ENCODE data around the gene BDKRB2. TPM values are rescaled to one million over a fixed set of nuclear protein-coding genes. Genes with fewer than 3 reads are reported as not detected.

Gene BDKRB2
- total and polyA plus RNA-seq, 2 of the 13 experiments (the other 11 are each of a cell fraction or from before 2014, with no cell fraction given): 0.03 TPM; not detected in 1

GRCh38 chr14:96268431-96269358 is 64.1 kb downstream of the BDKRB2 start (continued):
- 0 out of 2 replicates have a peak, but pooled peaks have one; percentile 37 for TF ChIP-seq HNF1B (CRISPR knock-in tag; IDR thresholded peaks at IDR 0.05)
- TF ChIP-seq CEBPB (IDR thresholded peaks at IDR 0.05; ENCODE audit: borderline replicate concordance, low read depth, low read length): peak; percentile 76
- peak; percentile 83; the same call in 1 of the 2 replicates for TF ChIP-seq RELA (CRISPR knock-in tag; IDR thresholded peaks at IDR 0.05)
- TF ChIP-seq ZNF263 (CRISPR knock-in tag; IDR thresholded peaks at IDR 0.05): peak; percentile 41; the same call in 1 of the 2 replicates
- no peak for TF ChIP-seq MZF1 (CRISPR knock-in tag; IDR thresholded peaks at IDR 0.05; ENCODE audit: borderline replicate concordance)
- 0 out of 2 replicates have a peak, but pooled peaks have one; percentile 27 for TF ChIP-seq HNF1A (IDR thresholded peaks at IDR 0.05; ENCODE audit: low read depth)
- TF ChIP-seq HNF1A (CRISPR knock-in tag; IDR thresholded peaks at IDR 0.05; ENCODE audit: borderline replicate concordance): no peak
- no peak for TF ChIP-seq SIN3B (IDR thresholded peaks at IDR 0.05; ENCODE audit: low read length)
- TF ChIP-seq ZNF512B (CRISPR knock-in tag; IDR thresholded peaks at IDR 0.05; ENCODE audit: borderline replicate concordance): no peak
- TF ChIP-seq ZFP41 (CRISPR knock-in tag; IDR thresholded peaks at IDR 0.05; ENCODE audit: borderline replicate concordance): no peak
- no peak for TF ChIP-seq ZBTB34 (CRISPR knock-in tag; IDR thresholded peaks at IDR 0.05)
- TF ChIP-seq ETV5 (CRISPR knock-in tag; IDR thresholded peaks at IDR 0.05; ENCODE audit: borderline replicate concordance): peak; percentile 36; the same call in 1 of the 2 replicates
- TF ChIP-seq FOSL2 (CRISPR knock-in tag; IDR thresholded peaks at IDR 0.05): peak; percentile 80
- TF ChIP-seq ZNF850 (CRISPR knock-in tag; conservative IDR thresholded peaks at IDR 0.05): no peak
- TF ChIP-seq ZNF556 (CRISPR knock-in tag; IDR thresholded peaks at IDR 0.05; ENCODE audit: borderline replicate concordance): no peak
- TF ChIP-seq, protein P1, sequence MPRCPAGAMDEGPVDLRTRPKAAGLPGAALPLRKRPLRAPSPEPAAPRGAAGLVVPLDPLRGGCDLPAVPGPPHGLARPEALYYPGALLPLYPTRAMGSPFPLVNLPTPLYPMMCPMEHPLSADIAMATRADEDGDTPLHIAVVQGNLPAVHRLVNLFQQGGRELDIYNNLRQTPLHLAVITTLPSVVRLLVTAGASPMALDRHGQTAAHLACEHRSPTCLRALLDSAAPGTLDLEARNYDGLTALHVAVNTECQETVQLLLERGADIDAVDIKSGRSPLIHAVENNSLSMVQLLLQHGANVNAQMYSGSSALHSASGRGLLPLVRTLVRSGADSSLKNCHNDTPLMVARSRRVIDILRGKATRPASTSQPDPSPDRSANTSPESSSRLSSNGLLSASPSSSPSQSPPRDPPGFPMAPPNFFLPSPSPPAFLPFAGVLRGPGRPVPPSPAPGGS (CRISPR knock-in tag; IDR thresholded peaks at IDR 0.05): no peak
